ENCODE results near the gene BAZ2B.

BAZ2B gene

DNA sequence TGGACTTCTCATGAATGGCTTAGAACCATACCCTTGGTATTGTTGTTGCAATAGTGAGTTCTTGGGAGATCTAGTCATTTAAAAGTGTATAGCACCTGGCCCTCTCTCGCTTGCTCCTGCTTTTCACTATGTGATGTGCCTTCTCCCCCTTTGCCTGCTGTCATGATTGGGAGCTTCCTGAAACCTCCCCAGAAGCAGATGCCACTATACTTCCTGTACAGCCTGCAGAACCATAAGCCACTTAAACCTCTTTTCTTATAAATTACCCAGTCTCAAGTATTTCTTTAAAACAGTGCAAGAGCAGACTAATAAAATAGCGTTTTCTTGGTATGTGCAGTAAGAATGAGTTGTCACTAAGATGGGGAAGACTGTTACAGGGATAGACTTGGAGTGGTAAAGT is 31.6 kb downstream of the BAZ2B start:
- POLR2A ChIA-PET = no interaction called here
- WGBS (ENCODE audit: insufficient coverage) = 86% methylated on average over 2 of the region's 2 CpGs
- no peak overlapping the region for H3K27ac ChIP-seq (ENCODE audit: insufficient read depth in 1 of 2, low read depth in 1 of 2, low read length in 2 of 2, poor library complexity in 1 of 2, severe bottlenecking in 2 of 2)

DNA sequence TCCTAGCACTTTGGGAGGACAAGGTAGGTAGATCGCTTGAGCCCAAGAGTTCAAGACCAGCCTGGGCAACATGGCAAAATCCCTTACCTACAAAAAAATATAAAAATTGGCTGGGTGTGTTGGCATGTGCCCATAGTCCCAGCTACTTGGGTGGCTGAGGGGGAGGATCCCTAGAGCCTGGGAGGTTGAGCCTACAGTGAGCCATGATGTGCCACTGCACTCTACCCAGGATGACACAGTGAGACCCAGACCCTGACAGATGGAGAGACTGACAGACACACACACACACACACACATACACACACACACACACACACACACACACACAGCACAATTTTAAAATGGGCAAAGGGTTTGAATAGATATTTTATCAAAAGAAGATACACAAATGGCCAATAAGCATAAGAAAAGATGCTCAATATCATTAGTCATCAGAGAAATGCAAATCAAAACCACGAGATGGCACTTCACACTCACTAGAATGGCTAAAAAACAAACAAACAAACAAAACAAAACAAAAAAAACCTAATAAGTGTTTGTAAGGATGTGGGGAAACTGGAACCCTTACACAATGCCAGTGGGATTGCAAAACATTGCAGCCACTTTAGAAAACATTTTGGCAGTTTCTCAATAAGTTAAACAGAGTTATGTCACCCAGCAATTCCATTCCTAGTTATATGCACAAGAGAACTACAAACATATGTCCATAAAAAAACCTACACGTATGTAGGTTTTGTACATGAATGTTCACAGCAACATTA is 42.3 kb downstream of the BAZ2B start:
- Histone ChIP-seq H3K27ac (ENCODE audit: insufficient read depth in 1 of 2, low read depth in 1 of 2, low read length in 2 of 2, poor library complexity in 1 of 2, severe bottlenecking in 2 of 2) (no peak overlapping the region), H3K4me1 (ENCODE audit: control extremely low read depth in 1 of 4, control insufficient read depth in 4 of 4, insufficient read depth in 4 of 4, low read length in 3 of 4) (no peaks in the 10 kb centered on the region), H3K4me3 (ENCODE audit: control insufficient read depth in 1 of 7, extremely low read depth in 1 of 7, insufficient read depth in 4 of 7, low read depth in 2 of 7, low read length in 6 of 7) (no peak overlapping the region), H3K27me3 (replicated peaks in 2 of 5; ENCODE audit: control insufficient read depth in 4 of 5, insufficient read depth in 5 of 5, low read length in 4 of 5) (no peaks in the 10 kb centered on the region), H3K9me3 (ENCODE audit: control extremely low read depth in 1 of 5, control insufficient read depth in 4 of 5, insufficient read depth in 2 of 5, low read depth in 1 of 5, low read length in 4 of 5) (peaks cover 0 to 14% (median 5%) of the 10 kb centered on the region in 5 experiments), H3K36me3 (ENCODE audit: control insufficient read depth in 4 of 4, insufficient read depth in 4 of 4, low read length in 3 of 4) (peaks cover 0 to 10% (median 0%) of the 10 kb centered on the region in 4 experiments)
- ChIA-PET POLR2A (no interaction called here), CTCF (no interaction called here)
- WGBS (ENCODE audit: insufficient coverage) = no CpG with 5 or more reads among the region's 3 CpGs
- DNase-seq = peak in 2 of 3 donors; percentile 42 to 50

More for the DNA sequence above, 31.6 kb downstream of the BAZ2B start:
- Histone ChIP-seq H3K4me3 (ENCODE audit: control insufficient read depth in 1 of 7, extremely low read depth in 1 of 7, insufficient read depth in 4 of 7, low read depth in 2 of 7, low read length in 6 of 7) (no peak overlapping the region), H3K4me1 (ENCODE audit: control extremely low read depth in 1 of 4, control insufficient read depth in 4 of 4, insufficient read depth in 4 of 4, low read length in 3 of 4) (peaks cover 0 to 10% (median 6%) of the 10 kb centered on the region in 4 experiments), H3K9me3 (ENCODE audit: control extremely low read depth in 1 of 5, control insufficient read depth in 4 of 5, insufficient read depth in 2 of 5, low read depth in 1 of 5, low read length in 4 of 5) (no peaks in the 10 kb centered on the region), H3K36me3 (ENCODE audit: control insufficient read depth in 4 of 4, insufficient read depth in 4 of 4, low read length in 3 of 4) (peaks cover 0 to 3% (median 1%) of the 10 kb centered on the region in 4 experiments), H3K27me3 (replicated peaks in 2 of 5; ENCODE audit: control insufficient read depth in 4 of 5, insufficient read depth in 5 of 5, low read length in 4 of 5) (no peaks in the 10 kb centered on the region)
- CTCF ChIA-PET = interaction anchor here (1.0 to 1.6 kb wide), 2 partner anchors 25 to 300 kb away, joined by 3 read pairs; no protein-coding TSS in a partner anchor
- DNase-seq = no peak

DNA sequence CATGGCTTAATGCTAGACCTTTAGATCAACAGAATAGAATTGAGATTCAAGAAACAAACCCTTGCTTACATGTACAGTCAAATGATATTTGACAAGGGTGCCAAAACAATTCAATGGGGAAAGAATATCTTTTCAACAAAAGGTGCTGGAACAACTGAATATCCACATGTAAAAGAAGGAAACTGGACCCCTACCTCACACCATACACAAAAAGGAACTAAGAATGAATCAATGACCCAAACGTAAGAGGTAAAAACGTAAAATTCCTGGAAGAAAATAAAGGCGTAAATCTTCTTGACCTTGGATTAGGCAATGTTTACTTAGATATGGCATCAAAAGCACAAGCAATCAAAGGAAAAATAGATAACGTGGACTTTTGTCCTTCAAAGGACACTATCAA is 43.1 kb downstream of the BAZ2B start:
- Histone ChIP-seq H3K4me3 (ENCODE audit: control insufficient read depth in 1 of 7, extremely low read depth in 1 of 7, insufficient read depth in 4 of 7, low read depth in 2 of 7, low read length in 6 of 7) (no peak overlapping the region), H3K27ac (ENCODE audit: insufficient read depth in 1 of 2, low read depth in 1 of 2, low read length in 2 of 2, poor library complexity in 1 of 2, severe bottlenecking in 2 of 2) (no peak overlapping the region), H3K36me3 (ENCODE audit: control insufficient read depth in 4 of 4, insufficient read depth in 4 of 4, low read length in 3 of 4) (peaks cover 0 to 10% (median 0%) of the 10 kb centered on the region in 4 experiments), H3K27me3 (replicated peaks in 2 of 5; ENCODE audit: control insufficient read depth in 4 of 5, insufficient read depth in 5 of 5, low read length in 4 of 5) (no peaks in the 10 kb centered on the region), H3K9me3 (ENCODE audit: control extremely low read depth in 1 of 5, control insufficient read depth in 4 of 5, insufficient read depth in 2 of 5, low read depth in 1 of 5, low read length in 4 of 5) (peaks cover 0 to 14% (median 5%) of the 10 kb centered on the region in 5 experiments), H3K4me1 (ENCODE audit: control extremely low read depth in 1 of 4, control insufficient read depth in 4 of 4, insufficient read depth in 4 of 4, low read length in 3 of 4) (no peaks in the 10 kb centered on the region)
- POLR2A ChIA-PET = no interaction called here
- CTCF ChIA-PET = no interaction called here
- 100% methylated on average over 1 of the region's 4 CpGs for WGBS (ENCODE audit: insufficient coverage)
- peak in 2 of 3 donors; percentile 17 to 31 for DNase-seq

DNA sequence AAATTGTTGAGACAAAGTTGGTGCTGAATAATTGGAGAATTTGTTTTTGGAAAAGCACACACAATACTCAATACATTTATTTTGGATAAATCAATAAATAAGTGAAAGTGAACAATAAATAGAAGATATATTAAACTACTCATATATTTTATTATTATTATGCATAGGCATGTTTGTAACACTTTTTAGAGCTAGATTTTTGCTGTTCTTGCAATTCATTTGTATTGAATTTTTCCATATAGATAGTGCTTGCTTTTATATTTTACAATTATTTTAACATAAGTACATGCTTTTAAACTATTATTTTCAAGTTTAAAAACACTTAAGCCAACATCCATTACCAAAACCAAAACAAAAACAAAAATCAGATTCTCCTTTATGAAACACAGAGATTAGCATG is 43.9 kb downstream of the BAZ2B start:
- peaks cover 0 to 10% (median 0%) of the 10 kb centered on the region in 4 experiments for H3K36me3 ChIP-seq (ENCODE audit: control insufficient read depth in 4 of 4, insufficient read depth in 4 of 4, low read length in 3 of 4)
- no peak overlapping the region for H3K27ac ChIP-seq (ENCODE audit: insufficient read depth in 1 of 2, low read depth in 1 of 2, low read length in 2 of 2, poor library complexity in 1 of 2, severe bottlenecking in 2 of 2)
- no peak for DNase-seq
- H3K4me1 ChIP-seq (ENCODE audit: control extremely low read depth in 1 of 4, control insufficient read depth in 4 of 4, insufficient read depth in 4 of 4, low read length in 3 of 4) = no peaks in the 10 kb centered on the region
- H3K27me3 ChIP-seq (replicated peaks in 2 of 5; ENCODE audit: control insufficient read depth in 4 of 5, insufficient read depth in 5 of 5, low read length in 4 of 5) = no peaks in the 10 kb centered on the region
- POLR2A ChIA-PET = no interaction called here
- H3K9me3 ChIP-seq (ENCODE audit: control extremely low read depth in 1 of 5, control insufficient read depth in 4 of 5, insufficient read depth in 2 of 5, low read depth in 1 of 5, low read length in 4 of 5) = peaks cover 0 to 14% (median 5%) of the 10 kb centered on the region in 5 experiments
- CTCF ChIA-PET = no interaction called here
- no peak overlapping the region for H3K4me3 ChIP-seq (ENCODE audit: control insufficient read depth in 1 of 7, extremely low read depth in 1 of 7, insufficient read depth in 4 of 7, low read depth in 2 of 7, low read length in 6 of 7)

DNA sequence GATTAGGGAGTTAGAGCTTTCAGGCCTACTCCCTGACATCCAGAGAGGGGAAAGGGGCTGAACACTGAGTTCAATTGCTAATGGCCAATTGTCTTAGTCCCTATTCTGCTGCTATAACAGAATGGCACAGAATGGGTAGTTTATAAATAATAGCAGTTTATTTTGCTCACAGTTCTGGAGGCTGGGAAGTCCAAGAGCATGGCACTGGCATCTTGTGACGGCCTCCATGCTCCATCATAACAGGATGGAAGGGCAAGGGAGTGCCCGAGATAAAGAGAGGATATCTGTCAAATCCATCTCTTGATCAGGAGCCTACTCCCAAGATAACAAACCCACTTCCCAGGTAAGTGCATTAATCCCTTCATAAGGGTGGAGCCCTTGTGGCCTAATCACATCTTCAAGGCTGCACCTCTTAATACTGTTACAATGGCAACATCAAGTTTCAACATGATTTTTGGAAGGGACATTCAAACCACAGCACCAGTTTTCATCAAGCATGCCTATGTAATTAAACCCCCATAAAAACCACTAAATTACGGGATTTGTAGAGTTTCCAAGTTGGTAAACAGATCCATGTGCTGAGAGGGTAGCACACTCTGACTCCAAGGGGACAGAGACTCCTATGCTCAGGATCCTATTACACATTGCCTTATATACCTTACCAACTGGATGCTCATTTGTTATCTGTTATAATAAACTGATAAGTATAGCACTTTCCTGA is 44.6 kb downstream of the BAZ2B start:
- no peaks in the 10 kb centered on the region for H3K27me3 ChIP-seq (replicated peaks in 2 of 5; ENCODE audit: control insufficient read depth in 4 of 5, insufficient read depth in 5 of 5, low read length in 4 of 5)
- CTCF ChIA-PET = interaction anchor here (1.1 kb wide), 1 partner anchor 14 kb away, joined by 4 read pairs; no protein-coding TSS in a partner anchor
- peaks cover 0 to 10% (median 0%) of the 10 kb centered on the region in 4 experiments for H3K36me3 ChIP-seq (ENCODE audit: control insufficient read depth in 4 of 4, insufficient read depth in 4 of 4, low read length in 3 of 4)
- POLR2A ChIA-PET = no interaction called here
- no peak overlapping the region for H3K4me3 ChIP-seq (ENCODE audit: control insufficient read depth in 1 of 7, extremely low read depth in 1 of 7, insufficient read depth in 4 of 7, low read depth in 2 of 7, low read length in 6 of 7)
- no peaks in the 10 kb centered on the region for H3K4me1 ChIP-seq (ENCODE audit: control extremely low read depth in 1 of 4, control insufficient read depth in 4 of 4, insufficient read depth in 4 of 4, low read length in 3 of 4)
- 100% methylated on average over 2 of the region's 3 CpGs for WGBS (ENCODE audit: insufficient coverage)
- no peak overlapping the region for H3K27ac ChIP-seq (ENCODE audit: insufficient read depth in 1 of 2, low read depth in 1 of 2, low read length in 2 of 2, poor library complexity in 1 of 2, severe bottlenecking in 2 of 2)
- peaks cover 0 to 14% (median 5%) of the 10 kb centered on the region in 5 experiments for H3K9me3 ChIP-seq (ENCODE audit: control extremely low read depth in 1 of 5, control insufficient read depth in 4 of 5, insufficient read depth in 2 of 5, low read depth in 1 of 5, low read length in 4 of 5)
- no peak for DNase-seq

DNA sequence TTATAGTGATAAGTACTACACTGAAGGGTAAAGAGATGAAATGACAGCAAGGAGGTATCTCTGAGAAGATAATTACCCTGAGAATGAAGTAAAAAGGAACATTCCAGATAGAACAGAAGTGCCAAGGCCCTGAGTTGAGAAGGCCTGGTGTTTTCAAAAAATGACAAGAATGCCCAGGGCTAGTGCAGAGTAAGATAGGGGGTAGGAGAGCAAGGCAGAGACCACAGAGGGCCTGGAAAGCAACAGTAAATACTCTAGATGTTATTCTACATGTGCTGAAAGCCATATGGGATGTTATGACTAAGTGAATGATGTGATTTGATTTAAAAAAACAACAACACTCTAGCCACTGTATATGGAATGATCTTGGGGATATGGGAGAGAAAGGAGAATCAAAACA is 52.3 kb downstream of the BAZ2B start:
- no peak overlapping the region for H3K27ac ChIP-seq (ENCODE audit: insufficient read depth in 1 of 2, low read depth in 1 of 2, low read length in 2 of 2, poor library complexity in 1 of 2, severe bottlenecking in 2 of 2)
- no peaks in the 10 kb centered on the region for H3K4me1 ChIP-seq (ENCODE audit: control extremely low read depth in 1 of 4, control insufficient read depth in 4 of 4, insufficient read depth in 4 of 4, low read length in 3 of 4)
- ChIA-PET POLR2A (no interaction called here), CTCF (no interaction called here)
- H3K9me3 ChIP-seq (ENCODE audit: control extremely low read depth in 1 of 5, control insufficient read depth in 4 of 5, insufficient read depth in 2 of 5, low read depth in 1 of 5, low read length in 4 of 5) = peaks cover 0 to 3% (median 0%) of the 10 kb centered on the region in 5 experiments
- no peaks in the 10 kb centered on the region for H3K27me3 ChIP-seq (replicated peaks in 2 of 5; ENCODE audit: control insufficient read depth in 4 of 5, insufficient read depth in 5 of 5, low read length in 4 of 5)
- DNase-seq = no peak
- H3K36me3 ChIP-seq (ENCODE audit: control insufficient read depth in 4 of 4, insufficient read depth in 4 of 4, low read length in 3 of 4) = peaks cover 0 to 4% (median 3%) of the 10 kb centered on the region in 4 experiments
- H3K4me3 ChIP-seq (ENCODE audit: control insufficient read depth in 1 of 7, extremely low read depth in 1 of 7, insufficient read depth in 4 of 7, low read depth in 2 of 7, low read length in 6 of 7) = no peak overlapping the region

DNA sequence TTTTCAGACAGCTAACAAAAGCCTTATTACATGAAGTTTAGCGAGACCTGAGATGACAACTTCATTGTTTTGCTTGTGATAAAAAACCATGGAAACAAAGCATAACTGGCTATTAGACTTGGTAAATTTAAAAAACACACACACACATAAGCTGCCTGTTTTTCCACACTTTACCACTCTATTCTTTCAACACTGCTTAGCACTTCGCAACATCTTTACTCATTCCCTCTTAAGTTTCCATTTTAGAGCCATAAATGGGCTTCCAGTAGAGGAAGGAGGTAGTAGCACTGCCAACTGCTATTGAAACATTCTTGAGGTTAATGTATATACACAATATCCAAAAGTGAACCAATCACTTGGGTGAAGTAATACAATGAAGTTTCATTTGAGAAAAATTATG is 54.1 kb downstream of the BAZ2B start:
- Histone ChIP-seq H3K9me3 (ENCODE audit: control extremely low read depth in 1 of 5, control insufficient read depth in 4 of 5, insufficient read depth in 2 of 5, low read depth in 1 of 5, low read length in 4 of 5) (peaks cover 0 to 3% (median 0%) of the 10 kb centered on the region in 5 experiments), H3K4me3 (ENCODE audit: control insufficient read depth in 1 of 7, extremely low read depth in 1 of 7, insufficient read depth in 4 of 7, low read depth in 2 of 7, low read length in 6 of 7) (no peak overlapping the region), H3K27me3 (replicated peaks in 2 of 5; ENCODE audit: control insufficient read depth in 4 of 5, insufficient read depth in 5 of 5, low read length in 4 of 5) (no peaks in the 10 kb centered on the region), H3K4me1 (ENCODE audit: control extremely low read depth in 1 of 4, control insufficient read depth in 4 of 4, insufficient read depth in 4 of 4, low read length in 3 of 4) (no peaks in the 10 kb centered on the region), H3K36me3 (ENCODE audit: control insufficient read depth in 4 of 4, insufficient read depth in 4 of 4, low read length in 3 of 4) (peaks cover 0 to 4% (median 3%) of the 10 kb centered on the region in 4 experiments), H3K27ac (ENCODE audit: insufficient read depth in 1 of 2, low read depth in 1 of 2, low read length in 2 of 2, poor library complexity in 1 of 2, severe bottlenecking in 2 of 2) (no peak overlapping the region)
- CTCF ChIA-PET = interaction anchor here (1.3 to 1.7 kb wide), 2 partner anchors 11 to 54 kb away, joined by 3 to 9 read pairs; partner anchors contain the start of gene BAZ2B
- DNase-seq = peak in 2 of 3 donors; percentile 21 to 26
- POLR2A ChIA-PET = interaction anchor here (0.6 kb wide), 1 partner anchor 142 kb away, joined by 3 read pairs; no protein-coding TSS in a partner anchor
- WGBS (ENCODE audit: insufficient coverage) = 100% methylated on average over 2 of the region's 2 CpGs
